Fibroblast of mammary gland (primary cell): ENCODE measurements around the gene RXRG.
"Not testable (repeated sequence)": the region's sequence is repeated elsewhere in the genome, so short reads cannot be mapped to it uniquely, and the experiment has no call there.

ENCODE experiments used
- DNase-seq: peaks from one replicate; pipeline ENCODE4 v3.0.0-alpha.2; 2010; ENCODE audit warnings: low read depth
- H3K4me3 ChIP-seq: 2 replicates; pipeline ENCODE4 v1.5.1; 2011; ENCODE audit warnings: low read depth, mild to moderate bottlenecking, low read length, moderate library complexity; ENCODE audit not compliant: control insufficient read depth
- TF ChIP-seq, protein P1 (sequence below): conservative IDR thresholded peaks from 2 replicates; pipeline ENCODE4 v1.5.1; 2011; ENCODE audit warnings: low read depth, low read length, inconsistent platforms; ENCODE audit not compliant: control insufficient read depth, insufficient read depth

The RXRG gene

GRCh38 chr1:165468253-165468652 lies 23.3 kb upstream of the RXRG start:
- DNase-seq, result no peak
- TF ChIP-seq, protein P1, sequence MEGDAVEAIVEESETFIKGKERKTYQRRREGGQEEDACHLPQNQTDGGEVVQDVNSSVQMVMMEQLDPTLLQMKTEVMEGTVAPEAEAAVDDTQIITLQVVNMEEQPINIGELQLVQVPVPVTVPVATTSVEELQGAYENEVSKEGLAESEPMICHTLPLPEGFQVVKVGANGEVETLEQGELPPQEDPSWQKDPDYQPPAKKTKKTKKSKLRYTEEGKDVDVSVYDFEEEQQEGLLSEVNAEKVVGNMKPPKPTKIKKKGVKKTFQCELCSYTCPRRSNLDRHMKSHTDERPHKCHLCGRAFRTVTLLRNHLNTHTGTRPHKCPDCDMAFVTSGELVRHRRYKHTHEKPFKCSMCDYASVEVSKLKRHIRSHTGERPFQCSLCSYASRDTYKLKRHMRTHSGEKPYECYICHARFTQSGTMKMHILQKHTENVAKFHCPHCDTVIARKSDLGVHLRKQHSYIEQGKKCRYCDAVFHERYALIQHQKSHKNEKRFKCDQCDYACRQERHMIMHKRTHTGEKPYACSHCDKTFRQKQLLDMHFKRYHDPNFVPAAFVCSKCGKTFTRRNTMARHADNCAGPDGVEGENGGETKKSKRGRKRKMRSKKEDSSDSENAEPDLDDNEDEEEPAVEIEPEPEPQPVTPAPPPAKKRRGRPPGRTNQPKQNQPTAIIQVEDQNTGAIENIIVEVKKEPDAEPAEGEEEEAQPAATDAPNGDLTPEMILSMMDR, result no peak
- H3K4me3 ChIP-seq, result no peak overlapping the region

GRCh38 chr1:165467706-165468105 lies 22.8 kb upstream of the RXRG start:
- H3K4me3 ChIP-seq, result no peak overlapping the region
- TF ChIP-seq, protein P1, result no peak
- no peak for DNase-seq

- TF ChIP-seq, protein P1, result no peak
- DNase-seq, result no peak
- H3K4me3 ChIP-seq, result no peak overlapping the region
These were observed 19.1 kb upstream of the RXRG start for GRCh38 chr1:165463978-165464377.

GRCh38 chr1:165459683-165460082 lies 14.8 kb upstream of the RXRG start:
- H3K4me3 ChIP-seq, DNase-seq: not testable (repeated sequence)

- DNase-seq, result no peak
- TF ChIP-seq, protein P1, result no peak
- H3K4me3 ChIP-seq, result no peak overlapping the region
These were observed 11.9 kb upstream of the RXRG start for GRCh38 chr1:165456861-165457260.

- DNase-seq, result no peak
- TF ChIP-seq, protein P1, result no peak
- no peak overlapping the region for H3K4me3 ChIP-seq
These were observed 11.2 kb upstream of the RXRG start for GRCh38 chr1:165456114-165456513.

DNA sequence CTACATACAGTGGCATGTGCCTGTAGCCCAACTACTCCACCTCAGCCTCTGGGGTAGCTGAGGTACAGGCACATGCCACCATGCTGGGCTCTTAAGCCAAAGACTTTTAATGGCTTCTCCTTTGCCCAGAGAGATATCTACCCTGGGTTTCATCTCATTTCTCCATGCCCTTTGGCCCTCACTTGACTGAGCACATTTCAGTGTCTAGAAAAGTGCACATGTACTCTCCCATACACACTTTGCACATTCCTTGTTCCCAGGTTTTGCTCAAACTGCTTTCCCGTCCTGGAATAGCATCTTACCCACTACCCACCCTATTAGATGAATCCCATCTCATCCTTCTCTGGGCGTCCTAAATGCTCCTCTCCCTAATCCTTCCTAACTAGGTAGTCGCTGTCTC lies 10.2 kb upstream of the RXRG start:
- DNase-seq, result no peak
- TF ChIP-seq, protein P1, result no peak
- no peak overlapping the region for H3K4me3 ChIP-seq
